Panc1 (cell line): ENCODE measurements around the gene THRB. TPM values are rescaled to one million over a fixed set of nuclear protein-coding genes. Genes with fewer than 3 reads are reported as not detected.
"Not testable (repeated sequence)": the region's sequence is repeated elsewhere in the genome, so short reads cannot be mapped to it uniquely, and the experiment has no call there.

Experiments used
- ATAC-seq: fragments of 200-7000 bp; cut with Tn5 transposase; 2 replicates; pipeline ENCODE4 v1.9.1; 2020; ENCODE audit warnings: mild to moderate bottlenecking, moderate library complexity
- BruUV-seq: library from RNA; stranded (reverse); fragments of 400-500 nt; replicated peaks from 2 replicates; lab custom pipeline; 2021; lab: Mats Ljungman, UMichigan
- CTCF ChIA-PET: fragments of 300-600 bp; sonication (Branson Sonifier 250); formaldehyde crosslinking; loops from one replicate; lab custom pipeline; 2022; ENCODE audit warnings: antibody characterized with exemption; lab: Charles Lee
- POLR2A ChIA-PET: fragments of 300-600 bp; sonication (Branson Sonifier 250); formaldehyde crosslinking; loops from one replicate; lab custom pipeline; 2022; ENCODE audit warnings: antibody characterized with exemption; lab: Charles Lee
- DNase-seq: peaks from one replicate; pipeline ENCODE4 v3.0.0-alpha.2; 2010; ENCODE audit warnings: low read depth, low spot score
- H3K27ac ChIP-seq: 2 replicates; pipeline ENCODE4 v1.5.1; 2011; ENCODE audit warnings: mild to moderate bottlenecking, low read length, inconsistent platforms
- H3K27me3 ChIP-seq: fragments of 200-500 bp; sonication (Bioruptor generic); 2 replicates; pipeline ENCODE4 v1.6.0; 2014; ENCODE audit warnings: low read length, inconsistent platforms; ENCODE audit not compliant: control insufficient read depth, insufficient read depth
- H3K36me3 ChIP-seq: fragments of 200-500 bp; sonication (Bioruptor generic); 2 replicates; pipeline ENCODE4 v1.5.1; 2014; ENCODE audit warnings: inconsistent platforms, mild to moderate bottlenecking, low read length, moderate library complexity; ENCODE audit not compliant: control insufficient read depth, insufficient read depth
- H3K4me1 ChIP-seq: 2 replicates; pipeline ENCODE4 v1.5.1; 2011; ENCODE audit warnings: inconsistent platforms, mild to moderate bottlenecking, low read length, moderate library complexity; ENCODE audit not compliant: control insufficient read depth, insufficient read depth
- H3K4me3 ChIP-seq, 2 experiments: 2 replicates each; pipeline ENCODE4 v1.5.1; 2011 to 2012; ENCODE audit warnings: low read depth in 2 of 2, low read length in 2 of 2, mild to moderate bottlenecking in 2 of 2, inconsistent platforms in 1 of 2, moderate library complexity in 1 of 2
- H3K9me3 ChIP-seq: fragments of 200-500 bp; sonication (Bioruptor generic); 2 replicates; pipeline ENCODE4 v1.5.1; 2014; ENCODE audit warnings: low read depth, mild to moderate bottlenecking, inconsistent platforms, low read length, moderate library complexity; ENCODE audit not compliant: control insufficient read depth, insufficient read depth
- CTCF ChIP-seq: fragments of 450-650 bp; IDR thresholded peaks from 2 replicates; pipeline ENCODE4 v1.5.1; 2017; ENCODE audit warnings: mild to moderate bottlenecking
- POLR2AphosphoS5 ChIP-seq: IDR thresholded peaks from 2 replicates; pipeline ENCODE4 v1.6.1; 2012; ENCODE audit warnings: mild to moderate bottlenecking, low read depth, low read length, moderate library complexity
- REST ChIP-seq, 2 experiments: IDR thresholded peaks; 2 replicates each; pipeline ENCODE4 v1.6.1; 2011 to 2012; ENCODE audit warnings: low read depth in 2 of 2, control low read depth in 1 of 2, low read length in 1 of 2, mild to moderate bottlenecking in 1 of 2, moderate library complexity in 1 of 2; ENCODE audit not compliant: insufficient read depth in 1 of 2
- SIN3A ChIP-seq: IDR thresholded peaks from 2 replicates; pipeline ENCODE4 v1.6.1; 2012; ENCODE audit warnings: low read depth, mild to moderate bottlenecking, low read length, moderate library complexity, borderline replicate concordance; ENCODE audit not compliant: insufficient read depth
- TCF7L2 ChIP-seq: IDR thresholded peaks from 2 replicates; pipeline ENCODE4 v1.6.1; 2011; ENCODE audit warnings: mild to moderate bottlenecking, low read depth, low read length, inconsistent platforms
- in situ Hi-C: cut with HindIII; loops from 2 replicates; pipeline ENCODE4 v1.10.0; 2016; ENCODE audit warnings: low sequenced_read_pairs, low pct_unique_long_range_greater_than_20kb
- intact Hi-C: fragments of 100-400 bp; cut with micrococcal nuclease; formaldehyde crosslinking; loops from one replicate; pipeline ENCODE4 v1.10.0; 2022; ENCODE audit not compliant: unreplicated experiment
- total RNA-seq: library from RNA; stranded (reverse); gene quantifications from one replicate; pipeline ENCODE4 v1.2.1, GENCODE V29; 2021; ENCODE audit not compliant: unreplicated experiment

Gene THRB
- total RNA-seq, 1 experiment from 2014 or later = 3.9 TPM

GRCh38 chr3:24096695-24097290, 397.9 kb downstream of the THRB start:
- no peak for DNase-seq
- TF ChIP-seq REST (IDR thresholded peaks at IDR 0.05; ENCODE audit: insufficient read depth in 1 of 2, low read depth in 2 of 2, low read length in 1 of 2) (no peak), CTCF (no peak), SIN3A (no peak), POLR2AphosphoS5 (no peak), TCF7L2 (no peak)
- H3K27me3 ChIP-seq = no peaks in the 10 kb centered on the region
- intact Hi-C loops = no loop called here
- in situ Hi-C loops = no loop called here
- no peak overlapping the region for H3K27ac ChIP-seq
- H3K4me1 ChIP-seq = no peaks in the 10 kb centered on the region
- no peak for ATAC-seq
- CTCF ChIA-PET = no interaction called here
- no peak overlapping the region for H3K4me3 ChIP-seq
- no peaks in the 10 kb centered on the region for H3K9me3 ChIP-seq
- BruUV-seq = no TSS peak
- POLR2A ChIA-PET = no interaction called here
- no peaks in the 10 kb centered on the region for H3K36me3 ChIP-seq

- Histone ChIP-seq H3K27ac (no peak overlapping the region), H3K9me3 (no peaks in the 10 kb centered on the region), H3K4me3 (no peak overlapping the region), H3K27me3 (no peaks in the 10 kb centered on the region), H3K36me3 (no peaks in the 10 kb centered on the region), H3K4me1 (no peaks in the 10 kb centered on the region)
- ATAC-seq (no peak), DNase-seq (no peak)
- ChIA-PET CTCF (no interaction called here), POLR2A (interaction anchor here (0.6 kb wide), 1 partner anchor 78 kb away, joined by 10 read pairs; no protein-coding TSS in a partner anchor)
- TF ChIP-seq TCF7L2 = no peak
- no peak for TF ChIP-seq SIN3A
- no peak for TF ChIP-seq REST (IDR thresholded peaks at IDR 0.05; ENCODE audit: insufficient read depth in 1 of 2, low read depth in 2 of 2, low read length in 1 of 2)
- TF ChIP-seq POLR2AphosphoS5 = no peak
- no peak for TF ChIP-seq CTCF
- intact Hi-C loops (no loop called here), in situ Hi-C loops (no loop called here)
- BruUV-seq = no TSS peak
Observed at GRCh38 chr3:24096271-24096670, 398.4 kb downstream of the THRB start.

- DNase-seq, intact Hi-C loops, POLR2A ChIA-PET, BruUV-seq, ATAC-seq, H3K27me3 ChIP-seq, in situ Hi-C loops, CTCF ChIA-PET, H3K4me1 ChIP-seq, H3K4me3 ChIP-seq, H3K36me3 ChIP-seq, H3K9me3 ChIP-seq, H3K27ac ChIP-seq: not testable (repeated sequence)
Observed at GRCh38 chr3:24094818-24095217, 399.8 kb downstream of the THRB start.
